OCI-LY7 (cell line): Measurements from ENCODE around the gene LRP4. TPM values are rescaled to one million over a fixed set of nuclear protein-coding genes. Genes with fewer than 3 reads are reported as not detected.

ENCODE experiments used
- BruUV-seq: library from RNA; stranded (reverse); fragments of 400-500 nt; replicated peaks from 2 replicates; lab custom pipeline; 2021; lab: Mats Ljungman, UMichigan
- CTCF ChIA-PET: fragments of 300-600 bp; sonication (Branson Sonifier 250); formaldehyde crosslinking; loops from one replicate; lab custom pipeline; 2022; ENCODE audit warnings: antibody characterized with exemption; ENCODE audit not compliant: unreplicated experiment; lab: Charles Lee
- POLR2A ChIA-PET: fragments of 300-600 bp; sonication (Branson Sonifier 250); formaldehyde crosslinking; loops from one replicate; lab custom pipeline; 2022; ENCODE audit warnings: antibody characterized with exemption; lab: Charles Lee
- DNase-seq: peaks from one replicate; pipeline ENCODE4 v3.0.0-alpha.2; 2015; ENCODE audit warnings: low spot score
- H2AFZ ChIP-seq: fragments of 200-600 bp; sonication (generic), shearing (Covaris generic); 2 replicates; pipeline ENCODE4 v1.6.1; 2014; ENCODE audit warnings: mild to moderate bottlenecking, antibody characterized with exemption, low read length, moderate library complexity
- H3K27ac ChIP-seq: fragments of 200-600 bp; sonication (generic); 2 replicates; pipeline ENCODE4 v1.5.1; 2014; ENCODE audit warnings: mixed run types, low read depth, mild to moderate bottlenecking, moderate library complexity, low read length, inconsistent platforms; ENCODE audit not compliant: poor library complexity, severe bottlenecking
- H3K36me3 ChIP-seq: fragments of 200-600 bp; sonication (generic); 2 replicates; pipeline ENCODE4 v1.6.1; 2014; ENCODE audit warnings: mild to moderate bottlenecking, antibody characterized with exemption, low read length, moderate library complexity, mixed read lengths; ENCODE audit not compliant: insufficient read depth
- H3K4me1 ChIP-seq: fragments of 200-600 bp; sonication (generic); 2 replicates; pipeline ENCODE4 v1.5.1; 2014; ENCODE audit warnings: mild to moderate bottlenecking, low read length; ENCODE audit not compliant: insufficient read depth, poor library complexity, severe bottlenecking
- H3K4me2 ChIP-seq: fragments of 200-600 bp; sonication (generic); 2 replicates; pipeline ENCODE4 v1.6.1; 2014; ENCODE audit warnings: mild to moderate bottlenecking, low read length
- H3K4me3 ChIP-seq: fragments of 200-600 bp; sonication (generic); 2 replicates; pipeline ENCODE4 v1.5.1; 2014; ENCODE audit warnings: mild to moderate bottlenecking, low read depth, low read length; ENCODE audit not compliant: poor library complexity, severe bottlenecking
- H3K79me2 ChIP-seq: fragments of 200-600 bp; sonication (generic); 2 replicates; pipeline ENCODE4 v1.6.1; 2016; ENCODE audit warnings: low read depth, mild to moderate bottlenecking, low read length, moderate library complexity, mixed read lengths; ENCODE audit not compliant: insufficient read depth
- H3K9me2 ChIP-seq: fragments of 200-600 bp; sonication (generic); 2 replicates; pipeline ENCODE4 v1.6.1; 2016; ENCODE audit warnings: mild to moderate bottlenecking, low read length, mixed read lengths; ENCODE audit not compliant: insufficient read depth
- H3K9me3 ChIP-seq: fragments of 200-600 bp; sonication (generic); 2 replicates; pipeline ENCODE4 v1.6.1; 2014; ENCODE audit warnings: mild to moderate bottlenecking, mixed run types, low read length, mixed read lengths
- H4K20me1 ChIP-seq: fragments of 200-600 bp; sonication (generic); 2 replicates; pipeline ENCODE4 v1.6.1; 2014; ENCODE audit warnings: mild to moderate bottlenecking, antibody characterized with exemption, low read length, moderate library complexity, mixed read lengths; ENCODE audit not compliant: insufficient read depth
- CTCF ChIP-seq: fragments of 200-600 bp; sonication (generic); conservative IDR thresholded peaks from 2 replicates; pipeline ENCODE4 v1.5.1; 2014; ENCODE audit warnings: mild to moderate bottlenecking, antibody characterized with exemption, low read length, moderate library complexity, mixed read lengths
- EZH2phosphoT487 ChIP-seq: fragments of 200-600 bp; sonication (generic); IDR thresholded peaks from 2 replicates; pipeline ENCODE4 v1.6.1; 2018; ENCODE audit warnings: low read depth, borderline replicate concordance, mild to moderate bottlenecking, mixed run types, antibody characterized with exemption, low read length, moderate library complexity, mixed read lengths
- intact Hi-C: fragments of 100-400 bp; cut with micrococcal nuclease; formaldehyde crosslinking; loops from one replicate; pipeline ENCODE4 v1.10.0; 2022; ENCODE audit not compliant: unreplicated experiment
- total RNA-seq, 2 experiments: library from RNA; depleted of rRNA in 1 of 2; stranded (reverse); fragments of >200 nt in 1 of 2; shearing (Covaris generic) in 1 of 2; gene quantifications; 2 replicates each; pipeline ENCODE4 v1.2.3, GENCODE V29; 2014 to 2022

LRP4 gene
- total RNA-seq, 2 experiments from 2014 or later: 19.8 to 28.5 TPM

- no peak for DNase-seq
- no peaks in the 10 kb centered on the region for H3K9me3 ChIP-seq
- H3K36me3 ChIP-seq: peaks cover 83% of the 10 kb centered on the region
- no peak overlapping the region for H3K27ac ChIP-seq
- TF ChIP-seq CTCF (no peak), EZH2phosphoT487 (no peak)
- H2AFZ ChIP-seq: no peak overlapping the region
- H3K4me1 ChIP-seq: no peaks in the 10 kb centered on the region
- POLR2A ChIA-PET: interaction anchor here (1.5 kb wide), 1 partner anchor 22 kb away, joined by 3 read pairs; no protein-coding TSS in a partner anchor
- no peaks in the 10 kb centered on the region for H3K9me2 ChIP-seq
- no TSS peak for BruUV-seq
- peaks cover 100% of the 10 kb centered on the region for H3K79me2 ChIP-seq
- CTCF ChIA-PET: interaction anchor here (0.6 kb wide), 1 partner anchor 418 kb away, joined by 3 read pairs; no protein-coding TSS in a partner anchor
- intact Hi-C loops: no loop called here
- H3K4me2 ChIP-seq: no peak overlapping the region
- H4K20me1 ChIP-seq: peaks cover 21% of the 10 kb centered on the region
- no peak overlapping the region for H3K4me3 ChIP-seq
These were observed 80.5 kb downstream of the LRP4 start for GRCh38 chr11:46837860-46838259.

DNA sequence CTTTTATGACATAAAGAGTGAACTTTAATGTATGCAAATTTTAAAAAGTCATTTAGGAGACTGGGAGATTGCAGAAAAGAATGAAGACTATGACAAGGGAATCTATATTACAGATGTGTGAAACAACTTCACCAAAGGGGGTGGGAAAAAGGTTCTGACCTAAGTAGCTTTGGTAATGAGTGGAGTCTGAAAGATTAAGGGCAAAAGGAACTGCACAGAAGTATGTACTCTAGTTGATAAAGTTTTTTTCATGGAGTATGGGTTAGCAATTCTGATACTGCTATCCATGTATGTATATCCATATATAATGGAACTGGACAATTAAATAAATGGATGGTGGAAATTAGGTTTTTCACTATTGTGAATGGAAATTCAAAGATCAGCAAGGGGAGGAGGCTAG is 81.5 kb downstream of the LRP4 start:
- no peaks in the 10 kb centered on the region for H3K4me1 ChIP-seq
- H3K36me3 ChIP-seq: peaks cover 84% of the 10 kb centered on the region
- H2AFZ ChIP-seq: no peak overlapping the region
- H3K9me2 ChIP-seq: no peaks in the 10 kb centered on the region
- peaks cover 16% of the 10 kb centered on the region; the same call in 1 of the 2 replicates for H4K20me1 ChIP-seq
- BruUV-seq: no TSS peak
- peaks cover 100% of the 10 kb centered on the region for H3K79me2 ChIP-seq
- CTCF ChIA-PET: no interaction called here
- TF ChIP-seq CTCF (no peak), EZH2phosphoT487 (no peak)
- DNase-seq: no peak
- no peak overlapping the region for H3K27ac ChIP-seq
- POLR2A ChIA-PET: no interaction called here
- intact Hi-C loops: no loop called here
- no peak overlapping the region for H3K4me2 ChIP-seq
- no peaks in the 10 kb centered on the region for H3K9me3 ChIP-seq
- H3K4me3 ChIP-seq: no peak overlapping the region

DNA sequence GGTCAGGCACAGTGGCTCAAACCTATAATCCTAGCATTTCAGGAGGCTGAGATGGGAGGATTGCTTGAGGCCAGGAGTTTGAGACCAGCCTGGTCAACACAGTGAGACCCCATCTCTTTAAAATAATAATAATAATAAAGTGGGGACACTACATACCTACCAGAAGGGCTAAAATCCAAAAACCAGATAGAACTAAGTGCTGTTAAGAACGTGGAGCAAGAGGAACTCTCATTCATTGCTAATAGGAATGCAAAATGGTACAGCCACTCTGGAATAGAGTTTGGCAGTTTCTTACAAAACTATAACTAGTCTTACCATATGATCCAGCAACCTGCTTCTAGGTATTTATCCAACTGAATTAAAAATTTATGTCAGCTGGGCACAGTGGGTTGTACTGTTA is 81.9 kb downstream of the LRP4 start:
- no peak for DNase-seq
- ChIA-PET CTCF (no interaction called here), POLR2A (no interaction called here)
- Histone ChIP-seq H4K20me1 (peaks cover 16% of the 10 kb centered on the region), H2AFZ (no peak overlapping the region), H3K9me2 (no peaks in the 10 kb centered on the region), H3K27ac (no peak overlapping the region), H3K4me2 (no peak overlapping the region), H3K9me3 (no peaks in the 10 kb centered on the region), H3K4me1 (no peaks in the 10 kb centered on the region), H3K4me3 (no peak overlapping the region), H3K79me2 (peaks cover 100% of the 10 kb centered on the region), H3K36me3 (peaks cover 85% of the 10 kb centered on the region)
- BruUV-seq: no TSS peak
- intact Hi-C loops: no loop called here
- TF ChIP-seq CTCF (no peak), EZH2phosphoT487 (no peak)
